GM12892 (cell line): ENCODE data around the gene TCF7L1.

Experiments
- POLR2A ChIP-seq: IDR thresholded peaks from 2 replicates; pipeline ENCODE4 v1.6.1; 2011; ENCODE audit warnings: low read depth, low read length, control low read depth
- POLR2AphosphoS5 ChIP-seq: IDR thresholded peaks from 2 replicates; pipeline ENCODE4 v1.6.1; 2011; ENCODE audit warnings: low read depth, low read length, control low read depth
- TAF1 ChIP-seq: IDR thresholded peaks from 2 replicates; pipeline ENCODE4 v1.6.1; 2011; ENCODE audit warnings: low read depth, mild to moderate bottlenecking, control low read depth, low read length, borderline replicate concordance

GRCh38 chr2:85357736-85358135 is 224.5 kb downstream of the TCF7L1 start:
- TF ChIP-seq POLR2AphosphoS5 = no peak
- no peak for TF ChIP-seq POLR2A
- no peak for TF ChIP-seq TAF1
